Activated CD8-positive, alpha-beta T cell treated with anti-CD3 and anti-CD28 coated beads for 36 hours (primary cell): Measurements from ENCODE around the gene ZSCAN10. TPM values are rescaled to one million over a fixed set of nuclear protein-coding genes. Genes with fewer than 3 reads are reported as not detected.

Experiments used
- ATAC-seq: fragments of 200-7000 bp; cut with Tn5 transposase; one replicate; pipeline ENCODE4 v1.10.0; 2021; ENCODE audit warnings: mild to moderate bottlenecking, moderate library complexity
- CTCF ChIA-PET: fragments of 350-600 bp; sonication (Branson Sonifier 250); formaldehyde crosslinking; loops from one replicate; lab custom pipeline; 2021; ENCODE audit warnings: antibody characterized with exemption; lab: Charles Lee
- POLR2A ChIA-PET: fragments of 350-600 bp; sonication (Branson Sonifier 250); formaldehyde crosslinking; loops from one replicate; lab custom pipeline; 2021; ENCODE audit warnings: antibody characterized with exemption; lab: Charles Lee
- DNase-seq: peaks from one replicate; pipeline ENCODE4 v3.0.0-alpha.2; 2020
- H3K27ac Mint-ChIP-seq: one replicate; pipeline ENCODE4 v1.8.0; 2021; ENCODE audit warnings: mild to moderate bottlenecking, mixed read lengths
- H3K27me3 Mint-ChIP-seq: one replicate; pipeline ENCODE4 v1.8.0; 2021; ENCODE audit warnings: mixed read lengths
- H3K36me3 Mint-ChIP-seq: one replicate; pipeline ENCODE4 v1.8.0; 2021; ENCODE audit warnings: low read depth, mixed read lengths
- H3K4me1 Mint-ChIP-seq: one replicate; pipeline ENCODE4 v1.8.0; 2021; ENCODE audit warnings: low read depth, mixed read lengths
- H3K4me3 Mint-ChIP-seq: one replicate; pipeline ENCODE4 v1.8.0; 2021; ENCODE audit warnings: mild to moderate bottlenecking, moderate library complexity, mixed read lengths
- H3K9me3 Mint-ChIP-seq: one replicate; pipeline ENCODE4 v1.8.0; 2021; ENCODE audit warnings: mixed read lengths
- CTCF ChIP-seq: fragments of 200-600 bp; IDR thresholded peaks from one replicate; pipeline ENCODE4 v1.8.0; 2022; ENCODE audit warnings: antibody characterized with exemption, mild to moderate bottlenecking
- intact Hi-C: fragments of 100-400 bp; cut with micrococcal nuclease; formaldehyde crosslinking; loops from one replicate; pipeline ENCODE4 v1.10.0; 2022
- total RNA-seq, 2 experiments: library from RNA; stranded (reverse); gene quantifications; one replicate each; pipeline ENCODE4 v1.2.3, GENCODE V29; 2021

Gene ZSCAN10
- total RNA-seq, 2 experiments from 2014 or later, result 0.09 to 0.25 TPM

GRCh38 chr16:3121851-3122467 lies 22.9 kb upstream of the ZSCAN10 start:
- POLR2A ChIA-PET, result interaction anchor here (0.9 to 1.1 kb wide), 3 partner anchors 12 to 29 kb away, joined by 3 to 6 read pairs (median 4); partner anchors contain the start of gene ZNF213
- intact Hi-C loops, result no loop called here
- CTCF ChIA-PET, result interaction anchor here (0.7 to 2.1 kb wide), 11 partner anchors 10 to 94 kb away, joined by 3 to 14 read pairs (median 4); partner anchors contain the start of gene ZNF213
- no peak for ATAC-seq
- H3K4me3 Mint-ChIP-seq, result no peak overlapping the region
- peaks cover 21% of the 10 kb centered on the region for H3K4me1 Mint-ChIP-seq
- TF ChIP-seq CTCF, result no peak
- peaks cover 14% of the 10 kb centered on the region for H3K36me3 Mint-ChIP-seq
- no peaks in the 10 kb centered on the region for H3K27me3 Mint-ChIP-seq
- no peak for DNase-seq
- no peaks in the 10 kb centered on the region for H3K9me3 Mint-ChIP-seq
- H3K27ac Mint-ChIP-seq, result no peak overlapping the region

- Mint-ChIP-seq H3K9me3 (no peaks in the 10 kb centered on the region), H3K36me3 (peaks cover 6% of the 10 kb centered on the region), H3K27ac (no peak overlapping the region), H3K4me1 (peaks cover 12% of the 10 kb centered on the region), H3K4me3 (no peak overlapping the region), H3K27me3 (no peaks in the 10 kb centered on the region)
- no peak for ATAC-seq
- ChIA-PET CTCF (interaction anchor here (0.6 to 1.5 kb wide), 4 partner anchors 9 to 92 kb away, joined by 3 to 5 read pairs (median 4); no protein-coding TSS in a partner anchor), POLR2A (no interaction called here)
- DNase-seq, result no peak
- TF ChIP-seq CTCF, result no peak
- intact Hi-C loops, result no loop called here
Observed at GRCh38 chr16:3120435-3120834, 21.3 kb upstream of the ZSCAN10 start.

- H3K27me3 Mint-ChIP-seq, result no peaks in the 10 kb centered on the region
Observed at GRCh38 chr16:3119701-3120408, 20.8 kb upstream of the ZSCAN10 start.

GRCh38 chr16:3119286-3119685 lies 20.2 kb upstream of the ZSCAN10 start:
- no peak overlapping the region for H3K4me3 Mint-ChIP-seq
- POLR2A ChIA-PET, result interaction anchor here (0.8 kb wide), 1 partner anchor 10 kb away, joined by 3 read pairs; no protein-coding TSS in a partner anchor
- no peak for ATAC-seq
- no peaks in the 10 kb centered on the region for H3K9me3 Mint-ChIP-seq
- H3K4me1 Mint-ChIP-seq, result peaks cover 5% of the 10 kb centered on the region
- H3K36me3 Mint-ChIP-seq, result no peaks in the 10 kb centered on the region
- TF ChIP-seq CTCF, result no peak
- no peak for DNase-seq
- intact Hi-C loops, result no loop called here
- H3K27me3 Mint-ChIP-seq, result no peaks in the 10 kb centered on the region
- CTCF ChIA-PET, result interaction anchor here (0.7 to 1.3 kb wide), 4 partner anchors 9 to 50 kb away, joined by 3 to 4 read pairs (median 4); no protein-coding TSS in a partner anchor
- no peak overlapping the region for H3K27ac Mint-ChIP-seq

More at GRCh38 chr16:3119701-3120408, 20.8 kb upstream of the ZSCAN10 start:
- intact Hi-C loops, result no loop called here
- H3K9me3 Mint-ChIP-seq, result no peaks in the 10 kb centered on the region
- ATAC-seq (no peak), DNase-seq (no peak)
- H3K27ac Mint-ChIP-seq, result no peak overlapping the region
- no peak for TF ChIP-seq CTCF
- H3K36me3 Mint-ChIP-seq, result peaks cover 3% of the 10 kb centered on the region
- CTCF ChIA-PET, result interaction anchor here (0.6 to 1.5 kb wide), 6 partner anchors 10 to 92 kb away, joined by 3 to 5 read pairs (median 4); no protein-coding TSS in a partner anchor
- POLR2A ChIA-PET, result interaction anchor here (0.8 kb wide), 1 partner anchor 10 kb away, joined by 3 read pairs; no protein-coding TSS in a partner anchor
- peaks cover 8% of the 10 kb centered on the region for H3K4me1 Mint-ChIP-seq
- no peak overlapping the region for H3K4me3 Mint-ChIP-seq
